Neural cell (in vitro differentiated cells): ENCODE results near the gene KRT38. TPM values are rescaled to one million over a fixed set of nuclear protein-coding genes. Genes with fewer than 3 reads are reported as not detected.

Experiments
- H2AFZ ChIP-seq: fragments of 200-600, 300-800 bp; sonication (generic), shearing (Covaris generic); 2 replicates; pipeline ENCODE4 v1.6.0; 2014; ENCODE audit warnings: low read depth, mild to moderate bottlenecking, antibody characterized with exemption, low read length, moderate library complexity
- H3F3A ChIP-seq: fragments of 200-600 bp; shearing (Covaris generic); 2 replicates; pipeline ENCODE4 v1.6.1; 2016; ENCODE audit warnings: mild to moderate bottlenecking, moderate library complexity, mixed read lengths, antibody characterized with exemption, low read length; ENCODE audit not compliant: insufficient read depth, poor library complexity, severe bottlenecking
- H3K27ac ChIP-seq: fragments of 200-600, 300-800 bp; sonication (generic), shearing (Covaris generic); 2 replicates; pipeline ENCODE4 v1.5.1; 2014; ENCODE audit warnings: mild to moderate bottlenecking, low read length, moderate library complexity
- H3K27me3 ChIP-seq: fragments of 300-800, 200-600 bp; sonication (generic), shearing (Covaris generic); 2 replicates; pipeline ENCODE4 v1.6.0; 2014; ENCODE audit warnings: mild to moderate bottlenecking, low read depth, low read length, moderate library complexity; ENCODE audit not compliant: insufficient read depth
- H3K36me3 ChIP-seq: fragments of 300-800, 200-600 bp; sonication (generic), shearing (Covaris generic); 2 replicates; pipeline ENCODE4 v1.5.1; 2014; ENCODE audit warnings: mild to moderate bottlenecking, antibody characterized with exemption, low read length, moderate library complexity; ENCODE audit not compliant: insufficient read depth
- H3K4me2 ChIP-seq: fragments of 300-800, 200-600 bp; sonication (generic), shearing (Covaris generic); 2 replicates; pipeline ENCODE4 v1.6.0; 2014; ENCODE audit warnings: mild to moderate bottlenecking, low read length
- H3K4me3 ChIP-seq: fragments of 300-800, 200-600 bp; sonication (generic), shearing (Covaris generic); 2 replicates; pipeline ENCODE4 v1.5.1; 2014; ENCODE audit warnings: mild to moderate bottlenecking, low read length, moderate library complexity
- H3K79me2 ChIP-seq: fragments of 200-600 bp; shearing (Covaris generic); replicated peaks from 2 replicates; pipeline ENCODE4 v1.6.0; 2014; ENCODE audit warnings: mild to moderate bottlenecking, low read length, moderate library complexity; ENCODE audit not compliant: insufficient read depth
- H3K9ac ChIP-seq: fragments of 300-800, 200-600 bp; sonication (generic), shearing (Covaris generic); 2 replicates; pipeline ENCODE4 v1.6.1; 2016; ENCODE audit warnings: mild to moderate bottlenecking, low read length, mixed read lengths
- H3K9me2 ChIP-seq: fragments of 200-600 bp; shearing (Covaris generic); 2 replicates; pipeline ENCODE4 v1.6.1; 2016; ENCODE audit warnings: mild to moderate bottlenecking, low read length, mixed read lengths; ENCODE audit not compliant: insufficient read depth
- H3K9me3 ChIP-seq: fragments of 200-600, 300-800 bp; sonication (generic), shearing (Covaris generic); 2 replicates; pipeline ENCODE4 v1.6.1; 2016; ENCODE audit warnings: mild to moderate bottlenecking, mixed run types, low read length, moderate library complexity, mixed read lengths
- H4K20me1 ChIP-seq: fragments of 200-600 bp; shearing (Covaris generic); 2 replicates; pipeline ENCODE4 v1.6.1; 2016; ENCODE audit warnings: mild to moderate bottlenecking, mixed run types; ENCODE audit not compliant: insufficient read depth
- CTCF ChIP-seq: fragments of 450-650 bp; IDR thresholded peaks from 2 replicates; pipeline ENCODE4 v1.5.1; 2014; ENCODE audit warnings: antibody characterized with exemption, mild to moderate bottlenecking, moderate library complexity; ENCODE audit not compliant: poor library complexity, severe bottlenecking
- EP300 ChIP-seq: fragments of 450-650 bp; conservative IDR thresholded peaks from 2 replicates; pipeline ENCODE4 v1.6.1; 2014; ENCODE audit warnings: antibody characterized with exemption, mild to moderate bottlenecking, moderate library complexity; ENCODE audit not compliant: poor library complexity, severe bottlenecking
- EZH2 ChIP-seq: fragments of 200-600, 300-800 bp; shearing (Covaris generic), sonication (generic); IDR thresholded peaks from 2 replicates; pipeline ENCODE4 v1.6.1; 2014; ENCODE audit warnings: antibody characterized with exemption, low read length, borderline replicate concordance, mild to moderate bottlenecking; ENCODE audit not compliant: insufficient read depth, poor library complexity, severe bottlenecking
- MXI1 ChIP-seq: fragments of 450-650 bp; conservative IDR thresholded peaks from 2 replicates; pipeline ENCODE4 v1.6.1; 2014; ENCODE audit warnings: antibody characterized with exemption, mild to moderate bottlenecking; ENCODE audit not compliant: poor library complexity, severe bottlenecking
- POLR2AphosphoS5 ChIP-seq: IDR thresholded peaks from 2 replicates; pipeline ENCODE4 v1.6.1; 2012
- RAD21 ChIP-seq: fragments of 450-650 bp; conservative IDR thresholded peaks from 2 replicates; pipeline ENCODE4 v1.6.1; 2014; ENCODE audit warnings: antibody characterized with exemption, mild to moderate bottlenecking, moderate library complexity
- REST ChIP-seq: IDR thresholded peaks from 2 replicates; pipeline ENCODE4 v1.6.1; 2012; ENCODE audit warnings: borderline replicate concordance
- SMC3 ChIP-seq: fragments of 450-650 bp; conservative IDR thresholded peaks from 2 replicates; pipeline ENCODE4 v1.6.1; 2014; ENCODE audit warnings: antibody characterized with exemption, mild to moderate bottlenecking, moderate library complexity; ENCODE audit not compliant: poor library complexity
- TAF1 ChIP-seq: IDR thresholded peaks from 2 replicates; pipeline ENCODE4 v1.6.1; 2012; ENCODE audit warnings: low read depth
- polyA plus RNA-seq: library from polyadenylated mRNA; depleted of rRNA; stranded (reverse); fragments of >200 nt; gene quantifications from 2 replicates; pipeline ENCODE4 v1.2.3, GENCODE V29; 2014

The KRT38 gene
- polyA plus RNA-seq, 1 donor from 2014 or later = not detected

- Histone ChIP-seq H3K27ac (no peak overlapping the region), H3K4me3 (no peak overlapping the region), H3F3A (no peaks in the 10 kb centered on the region), H3K36me3 (no peaks in the 10 kb centered on the region), H3K79me2 (no peaks in the 10 kb centered on the region), H3K4me2 (no peak overlapping the region), H2AFZ (no peak overlapping the region), H3K27me3 (no peaks in the 10 kb centered on the region), H3K9me2 (no peaks in the 10 kb centered on the region), H4K20me1 (no peaks in the 10 kb centered on the region), H3K9ac (no peak overlapping the region), H3K9me3 (no peaks in the 10 kb centered on the region)
- TF ChIP-seq SMC3 (no peak), MXI1 (no peak), TAF1 (no peak)
Observed at GRCh38 chr17:41418116-41418860, 22.5 kb downstream of the KRT38 start.

- Histone ChIP-seq H3K36me3 (no peaks in the 10 kb centered on the region), H3K79me2 (no peaks in the 10 kb centered on the region), H3K9ac (no peak overlapping the region), H3K9me2 (no peaks in the 10 kb centered on the region), H3K27ac (no peak overlapping the region), H3K4me2 (no peak overlapping the region), H3F3A (no peaks in the 10 kb centered on the region), H3K27me3 (no peaks in the 10 kb centered on the region), H4K20me1 (no peaks in the 10 kb centered on the region), H3K4me3 (no peak overlapping the region), H2AFZ (no peak overlapping the region), H3K9me3 (no peaks in the 10 kb centered on the region)
- TF ChIP-seq POLR2AphosphoS5 (no peak), REST (no peak), MXI1 (no peak), RAD21 (no peak), EZH2 (no peak), SMC3 (no peak), EP300 (no peak), TAF1 (no peak), CTCF (no peak)
Observed at GRCh38 chr17:41417576-41418015, 23.2 kb downstream of the KRT38 start.
